HG03432 (cell line): ENCODE results near the gene UFD1.

Source experiments
- ATAC-seq: cut with Tn5 transposase; IDR thresholded peaks from one replicate; pipeline ENCODE4 v1.9.1; 2021; ENCODE audit warnings: mild to moderate bottlenecking, moderate library complexity; ENCODE audit not compliant: unreplicated experiment

UFD1 gene

DNA sequence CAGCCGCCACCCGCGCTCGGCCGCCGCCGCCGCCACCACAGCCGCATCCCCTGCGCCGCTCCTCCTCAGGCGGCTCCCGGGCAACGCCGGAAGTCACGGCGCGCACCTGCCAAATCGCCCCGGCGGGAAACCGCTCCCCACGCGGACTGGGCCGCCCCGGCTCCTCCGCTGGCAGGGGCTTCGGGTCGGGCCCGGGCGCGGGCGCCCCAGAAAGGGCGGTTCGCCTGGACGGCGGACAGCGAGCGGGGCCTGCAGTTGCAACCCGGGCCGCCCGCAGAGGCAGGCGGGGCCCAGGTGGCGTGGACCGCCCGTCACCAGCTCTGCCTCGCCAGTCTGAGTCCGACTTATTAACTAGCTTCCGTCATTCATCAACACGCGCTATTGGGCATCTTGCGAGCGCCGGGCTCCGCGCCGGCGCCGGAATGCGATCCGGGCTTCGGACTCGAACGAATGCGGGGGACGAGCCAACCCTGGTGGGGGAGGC lies 47.3 kb downstream of the UFD1 start, which contains the start of gene HIRA:
HIRA (minus strand) TSS at position 85 of the 484 bp plus-strand sequence. CDS start 257 bp downstream, outside the sequence.
- peak; percentile 65 for ATAC-seq

DNA sequence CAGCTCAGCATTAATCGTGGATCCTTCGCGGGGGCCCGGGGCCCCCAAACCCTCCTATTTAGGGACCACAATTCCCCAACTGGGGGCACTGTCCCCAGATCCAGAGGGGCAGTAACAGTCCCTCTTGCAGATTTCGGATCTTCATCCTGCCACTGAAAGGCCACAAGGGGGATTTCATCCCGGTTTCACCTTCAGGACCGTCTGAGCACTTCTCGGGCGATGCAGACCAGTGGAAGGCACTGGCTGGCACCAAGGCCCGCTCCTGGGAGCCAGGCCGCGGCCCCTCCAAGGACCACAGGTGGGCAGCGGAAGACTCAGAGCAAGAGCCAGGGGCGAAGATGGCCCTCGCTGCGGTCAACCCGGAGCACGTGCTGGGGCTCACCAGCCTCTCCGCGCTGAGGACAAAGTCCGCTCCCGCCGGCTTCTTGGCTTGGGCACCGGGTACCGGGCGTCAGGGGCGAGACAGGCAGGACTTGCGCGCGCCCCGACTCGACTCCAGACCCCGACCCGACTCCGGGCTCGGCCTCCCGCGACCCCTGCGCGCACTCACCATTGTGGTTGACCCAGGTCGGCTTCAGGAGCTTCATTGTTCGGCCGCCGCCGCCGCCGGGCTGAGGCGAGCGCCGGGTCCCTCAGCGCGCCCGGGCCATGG lies 48.0 kb downstream of the UFD1 start:
- peak; percentile 15 for ATAC-seq

DNA sequence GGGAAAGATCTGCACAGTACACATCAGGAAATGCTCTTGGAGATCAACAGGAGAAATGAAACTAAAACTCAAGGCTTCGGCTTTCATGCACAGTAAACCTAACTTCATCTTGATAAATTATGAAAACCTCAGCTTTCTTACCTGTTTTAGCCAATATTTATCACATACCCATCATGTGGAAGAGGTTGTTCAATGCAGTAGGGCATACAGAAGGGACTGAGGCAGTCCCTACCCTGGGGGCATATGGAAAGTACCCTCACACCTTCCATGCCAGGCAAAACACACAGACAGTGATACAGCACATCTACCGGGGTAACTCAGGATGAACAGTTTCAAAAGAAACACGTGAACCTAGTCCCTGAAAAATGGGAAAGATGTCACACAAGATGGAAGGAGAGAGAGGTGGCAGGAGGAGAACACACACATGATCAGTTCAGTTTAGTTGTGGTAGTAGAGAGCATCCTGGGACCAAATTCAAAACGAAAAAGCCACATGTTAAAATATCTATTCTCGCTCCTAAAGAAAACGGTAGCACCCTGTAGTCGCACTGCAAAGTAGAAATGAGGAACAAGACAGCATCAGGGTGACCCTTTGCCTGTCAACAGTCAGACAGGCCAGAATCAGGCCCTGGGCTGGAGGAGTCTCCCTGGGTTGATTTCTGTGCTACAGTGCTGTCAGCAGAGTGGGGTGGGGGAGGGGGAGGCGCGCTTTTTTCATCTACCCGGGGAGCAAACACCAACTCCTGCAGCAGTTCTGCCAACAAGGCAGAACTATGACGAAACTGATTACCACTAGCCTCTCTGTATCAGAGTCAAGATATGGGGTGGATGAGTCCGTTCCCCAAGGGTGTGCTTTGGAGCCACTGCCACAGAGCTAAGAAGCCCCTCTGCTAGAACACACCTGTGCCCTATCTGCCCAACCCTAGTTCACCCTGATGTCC lies 48.8 kb downstream of the UFD1 start:
- ATAC-seq, result no peak

DNA sequence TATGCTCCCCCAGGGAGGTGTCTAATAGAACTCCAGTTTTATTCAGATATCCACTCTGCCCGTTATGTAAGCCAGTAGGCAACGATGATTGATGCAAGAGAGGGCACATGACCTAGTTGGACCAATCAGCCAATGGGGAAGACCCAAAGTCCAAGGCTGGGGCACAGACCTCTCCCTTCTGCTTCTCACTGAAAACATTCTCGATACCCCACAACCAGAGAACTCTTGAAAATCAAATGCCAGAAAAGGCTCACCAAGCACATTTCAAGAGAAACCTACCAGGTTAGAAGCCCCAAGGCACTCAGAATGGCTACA lies 54.9 kb downstream of the UFD1 start:
- ATAC-seq, result no peak

DNA sequence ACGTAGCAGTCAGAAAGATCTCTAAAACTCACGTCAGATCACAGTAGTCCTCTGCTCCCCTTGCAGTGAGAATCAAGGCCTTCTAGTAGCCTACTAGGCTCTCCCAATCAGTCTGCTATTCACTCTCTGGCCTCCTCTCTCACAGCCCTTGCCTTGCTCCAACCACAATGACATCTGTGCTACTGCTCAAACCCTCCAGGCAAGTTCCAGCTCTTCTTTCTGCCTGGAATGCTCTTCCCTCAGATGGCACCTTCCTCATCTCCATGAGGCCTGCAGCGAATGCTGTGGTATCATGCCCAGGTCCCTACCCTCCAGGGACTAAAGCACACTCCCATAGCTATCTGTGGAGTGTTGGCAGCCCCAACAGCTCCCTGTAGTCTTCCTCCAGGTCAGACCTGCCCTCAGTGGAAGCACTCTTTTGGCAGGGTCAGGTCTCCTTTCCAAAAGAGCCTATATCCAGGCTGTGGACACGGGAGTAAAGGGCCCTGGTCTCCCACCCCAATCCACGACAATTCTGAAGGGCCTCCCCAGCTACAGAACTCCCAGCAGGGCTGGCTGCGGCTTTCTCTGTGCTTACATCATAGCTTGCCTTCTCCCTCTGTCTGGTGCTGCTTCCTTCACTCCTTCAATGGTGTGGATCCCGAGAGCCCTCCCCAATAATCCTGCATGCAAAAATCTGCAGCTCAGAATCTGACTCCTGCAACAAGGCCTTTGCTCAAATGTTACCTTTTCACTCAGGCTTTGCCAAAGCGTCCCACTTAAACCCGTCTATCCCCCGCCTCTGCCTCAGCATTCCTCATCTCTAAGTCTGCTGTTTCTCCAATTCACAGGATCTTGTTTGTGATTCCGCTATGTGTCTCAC lies 56.3 kb downstream of the UFD1 start:
- no peak for ATAC-seq

DNA sequence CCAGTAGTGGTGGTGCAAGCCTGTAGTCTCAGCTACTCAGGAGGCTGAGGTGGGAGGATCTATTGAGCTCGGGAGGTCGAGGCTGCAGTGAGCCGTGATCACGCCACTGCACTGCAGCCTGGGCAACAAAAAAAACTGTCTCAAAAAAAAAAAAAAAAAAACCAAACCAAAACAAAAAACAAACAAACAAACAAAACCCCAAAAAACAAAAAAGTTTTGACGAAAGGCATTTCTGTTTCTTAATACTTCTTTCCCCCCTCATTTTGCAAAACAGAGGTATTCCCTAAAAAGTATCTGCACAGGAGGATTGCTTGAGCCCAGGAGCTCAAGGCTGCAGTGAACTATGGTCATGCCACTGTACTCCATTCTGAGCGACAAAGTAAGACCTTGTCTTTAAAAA lies 58.7 kb downstream of the UFD1 start:
- no peak for ATAC-seq

DNA sequence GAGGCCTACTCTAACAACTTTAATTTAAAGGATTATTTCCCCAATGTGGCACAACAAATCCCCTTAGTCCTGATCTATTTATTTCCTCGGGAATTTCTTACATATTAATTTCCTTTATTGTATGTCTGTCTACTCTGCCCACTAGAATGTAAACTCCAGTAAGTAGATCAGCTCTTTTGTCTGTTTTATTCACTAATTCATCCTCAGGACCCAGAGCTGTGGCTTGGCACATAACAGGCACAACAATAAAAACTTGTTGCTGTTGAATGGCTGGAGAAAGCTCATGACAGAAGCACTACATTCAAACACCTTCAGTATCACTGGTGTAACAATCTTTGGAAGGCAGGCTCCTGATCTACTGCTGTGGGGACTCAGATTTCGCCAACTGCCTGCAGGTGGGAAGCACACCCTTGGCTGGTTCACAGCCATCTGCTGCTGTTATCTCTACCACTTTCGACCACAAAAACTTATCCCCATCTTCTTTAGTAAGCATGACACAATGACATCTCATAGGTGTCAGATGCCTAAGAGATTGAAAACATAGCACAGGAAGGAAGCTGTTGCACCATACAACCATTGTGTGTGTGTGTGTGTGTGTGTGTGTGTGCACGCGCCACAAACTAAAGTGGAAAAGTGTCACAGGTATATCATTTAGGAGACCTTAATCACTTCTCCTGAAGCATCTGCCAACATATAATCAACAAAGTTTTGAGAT lies 59.4 kb downstream of the UFD1 start:
- ATAC-seq, result peak; percentile 70

DNA sequence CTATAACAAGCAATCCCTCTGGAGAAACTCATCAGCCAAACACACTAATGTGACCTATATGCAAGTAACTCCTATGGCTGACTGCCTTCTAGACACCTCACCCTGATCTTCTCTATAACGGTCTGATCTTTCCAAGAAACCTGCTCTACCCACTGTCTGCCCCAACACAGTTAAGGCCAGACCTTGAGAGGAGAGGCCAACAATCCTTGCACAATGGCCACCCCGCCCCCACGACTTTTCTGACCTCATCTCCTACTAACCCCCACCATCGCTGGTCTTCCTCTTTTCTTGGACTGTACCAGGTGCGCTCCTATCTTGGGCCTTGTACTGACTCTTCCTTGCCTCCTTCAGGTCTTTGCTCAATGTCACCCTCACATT lies 59.9 kb downstream of the UFD1 start:
- peak; percentile 16 for ATAC-seq

DNA sequence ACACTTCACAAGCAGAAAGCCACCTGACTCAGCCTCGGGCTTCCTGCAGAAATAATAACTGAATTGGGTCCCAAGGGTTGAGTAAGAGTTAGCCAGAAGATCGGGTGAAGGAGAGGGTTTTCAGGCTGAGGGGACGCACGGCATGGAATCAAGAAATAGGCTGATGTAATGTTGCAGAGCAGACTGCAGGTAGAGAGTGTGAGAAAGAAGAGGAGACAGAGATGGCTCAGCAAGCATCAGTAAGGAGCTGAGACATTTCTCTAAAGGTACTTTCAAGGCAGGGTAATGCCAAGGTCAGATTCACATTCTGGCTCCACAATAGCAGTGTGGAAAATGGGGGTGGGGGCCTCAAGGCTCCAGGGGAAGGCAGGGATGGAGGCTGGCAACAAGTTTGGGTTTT lies 66.1 kb downstream of the UFD1 start:
- no peak for ATAC-seq

DNA sequence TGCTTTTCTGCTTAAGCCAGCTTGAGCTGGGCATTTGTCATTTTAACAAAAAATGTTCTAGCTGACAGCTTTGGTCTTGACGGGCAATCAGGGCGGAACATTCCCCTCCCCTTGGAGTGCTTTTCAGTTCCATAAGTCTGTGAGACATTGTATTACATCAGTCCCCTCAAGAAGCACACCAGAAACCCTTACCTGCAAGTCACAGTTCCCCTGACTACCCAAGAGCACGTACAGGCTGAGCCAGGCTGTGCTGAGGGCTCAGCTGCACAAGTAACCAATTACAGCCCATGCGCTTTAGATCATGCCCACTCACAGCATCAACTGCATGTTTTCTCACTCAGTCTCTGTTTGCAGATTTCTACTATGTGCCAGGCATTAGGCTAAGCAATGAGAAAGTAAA lies 66.5 kb downstream of the UFD1 start:
- no peak for ATAC-seq

DNA sequence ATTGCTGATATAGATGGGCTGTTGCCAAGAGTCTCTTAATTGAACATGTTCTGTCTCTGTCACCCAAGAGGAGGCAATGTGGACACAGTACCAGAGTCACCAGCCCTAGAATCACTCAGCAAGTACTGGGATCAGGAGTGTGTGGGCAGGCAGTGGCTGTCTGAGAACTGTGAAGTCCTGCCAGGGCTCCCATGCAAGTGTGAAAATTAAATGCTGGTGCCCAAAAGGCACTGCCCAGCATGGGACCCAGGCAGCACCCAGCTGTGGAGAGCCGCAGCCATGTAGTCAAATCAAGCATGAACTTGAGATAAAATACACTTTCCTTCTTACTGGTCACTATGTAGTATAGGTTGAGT lies 67.3 kb downstream of the UFD1 start:
- no peak for ATAC-seq

DNA sequence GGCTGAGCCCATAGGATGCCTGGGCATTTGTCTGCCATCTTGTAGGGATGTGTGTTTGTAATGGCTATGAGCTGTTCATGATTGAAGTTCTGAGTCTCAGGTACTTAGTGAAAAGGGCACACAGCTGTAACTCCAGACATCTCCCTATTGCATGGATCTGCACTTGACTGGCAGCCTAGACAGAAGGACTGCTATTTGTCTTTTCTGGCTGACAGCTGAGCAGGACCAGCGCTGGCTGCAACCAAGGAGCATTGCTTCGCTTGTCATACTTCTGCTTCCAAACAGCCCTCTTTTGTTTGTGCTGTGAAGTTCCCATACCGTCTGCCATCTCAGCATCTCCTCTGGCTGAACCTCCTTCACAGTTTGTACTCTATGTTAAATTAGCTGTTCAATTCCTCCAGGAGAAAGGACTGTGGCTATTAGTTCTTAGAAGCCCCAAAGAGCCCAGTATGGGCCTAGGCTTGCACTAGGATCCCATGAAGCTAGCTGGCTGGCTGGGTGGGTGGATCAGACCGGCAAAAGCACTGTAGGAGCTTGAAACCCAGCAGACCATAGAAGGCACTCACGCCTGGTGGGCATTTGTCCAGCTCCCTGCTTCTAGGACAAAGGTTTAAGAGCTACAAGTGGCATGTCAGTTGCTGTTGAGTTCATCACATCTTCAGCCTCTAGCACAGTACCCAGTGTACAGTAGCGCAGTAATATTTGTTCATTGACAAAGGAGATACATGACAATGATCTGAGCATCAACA lies 67.9 kb downstream of the UFD1 start:
- ATAC-seq, result no peak

DNA sequence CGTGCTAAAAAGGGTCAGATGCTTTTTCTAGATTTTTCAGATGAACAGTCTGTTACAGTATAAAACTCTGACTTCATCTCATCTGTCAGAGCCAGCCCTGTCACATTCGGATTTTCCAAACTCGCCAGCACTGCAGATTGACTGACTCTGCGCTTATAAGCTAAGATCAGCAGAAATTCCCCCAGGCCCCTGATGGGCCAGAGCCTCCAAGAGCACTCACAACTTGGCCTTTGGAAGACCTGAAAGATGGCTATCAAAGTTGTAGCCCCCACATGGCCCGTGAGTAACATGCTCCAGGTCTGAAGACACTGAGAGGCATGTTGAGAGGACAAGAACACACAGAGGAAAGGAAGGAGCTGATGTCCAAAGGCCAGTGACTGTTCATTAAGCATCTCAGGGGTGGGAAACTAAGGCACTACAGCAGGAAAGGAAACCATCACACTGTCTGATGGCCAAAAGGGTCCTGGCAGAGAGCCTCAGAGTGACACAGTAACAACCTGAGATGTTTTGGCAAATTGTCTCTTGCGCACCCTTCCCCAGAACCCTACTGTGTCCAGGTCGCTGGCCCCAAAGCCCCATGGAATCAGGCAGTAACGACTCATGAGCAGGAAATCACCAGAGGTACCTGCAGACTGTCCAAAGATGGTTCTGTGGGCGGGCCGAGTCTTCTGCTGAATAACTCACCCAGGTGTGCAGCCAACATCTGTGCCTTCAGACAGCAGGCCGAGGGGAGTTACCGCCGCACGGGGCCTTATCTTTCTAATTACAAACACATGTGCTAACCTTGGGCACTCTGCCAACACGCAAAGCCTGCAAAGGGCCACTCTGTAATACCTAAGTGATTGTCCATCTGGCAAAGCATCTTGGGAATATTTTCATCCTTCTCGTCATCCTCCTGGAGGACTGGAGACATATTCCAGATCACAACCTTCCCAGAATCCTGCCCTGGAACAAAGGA lies 71.1 kb downstream of the UFD1 start:
- no peak for ATAC-seq

DNA sequence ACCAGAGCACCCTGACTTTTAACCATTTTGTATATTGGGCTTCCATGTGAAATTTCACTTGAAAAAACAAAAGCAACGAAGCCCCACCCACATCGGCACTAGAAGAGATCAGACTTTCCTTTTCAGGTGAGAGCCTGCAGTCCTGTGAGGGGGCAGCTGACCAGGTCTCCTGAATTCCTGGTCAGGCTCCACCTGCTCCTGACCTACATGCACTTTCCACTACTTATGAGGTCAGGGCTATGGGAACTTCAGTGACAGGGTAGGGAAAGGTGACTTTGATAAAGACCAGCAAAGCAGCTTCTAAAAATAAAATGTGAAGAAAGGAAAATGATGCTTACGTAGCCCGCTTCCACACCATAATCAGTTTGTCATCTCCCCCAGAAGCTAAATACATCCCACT lies 72.1 kb downstream of the UFD1 start:
- no peak for ATAC-seq

DNA sequence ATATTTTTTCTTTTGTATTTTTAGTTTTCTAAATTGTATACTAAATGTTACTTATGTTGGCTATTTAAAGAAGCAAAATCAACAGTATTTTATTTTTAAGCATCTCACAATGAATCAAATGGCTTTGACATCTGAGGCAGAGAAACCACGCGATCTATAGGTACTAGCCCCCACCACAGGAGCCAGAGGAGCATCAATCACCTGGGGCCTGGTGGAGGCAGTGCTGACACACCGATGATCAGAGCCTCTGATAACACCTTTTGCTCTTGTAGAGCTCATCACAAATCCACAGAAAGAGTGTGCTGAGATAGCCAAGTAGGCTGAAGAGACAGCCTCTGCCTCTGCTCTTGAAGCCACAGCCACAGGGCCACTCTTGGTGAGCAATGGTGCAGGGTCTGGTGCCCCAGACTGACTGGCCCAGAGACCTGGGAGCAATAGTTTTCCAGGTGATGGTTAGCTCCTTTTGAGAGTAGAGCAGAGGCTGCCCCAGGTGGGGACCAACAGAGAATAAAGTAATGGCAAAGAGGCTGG lies 72.6 kb downstream of the UFD1 start:
- ATAC-seq, result no peak

DNA sequence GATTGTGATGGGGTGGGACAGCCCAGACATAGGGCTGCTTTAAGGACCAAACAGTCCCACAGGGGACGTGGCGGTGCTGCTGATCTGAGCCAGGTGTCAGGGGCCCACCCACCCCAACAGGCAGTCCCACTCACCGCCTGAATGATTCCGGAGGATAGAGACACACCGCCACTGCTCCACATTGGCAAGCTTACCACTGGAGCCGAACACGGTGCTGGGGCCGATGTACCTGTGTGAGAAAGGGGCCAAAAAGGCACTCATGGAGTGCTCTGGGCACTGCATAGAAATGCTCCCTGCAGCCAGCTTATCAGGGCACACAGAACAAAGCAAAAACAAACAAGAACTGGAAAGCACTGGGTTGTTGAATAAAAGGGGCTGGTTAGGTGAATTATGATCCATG lies 73.3 kb downstream of the UFD1 start:
- ATAC-seq, result no peak

DNA sequence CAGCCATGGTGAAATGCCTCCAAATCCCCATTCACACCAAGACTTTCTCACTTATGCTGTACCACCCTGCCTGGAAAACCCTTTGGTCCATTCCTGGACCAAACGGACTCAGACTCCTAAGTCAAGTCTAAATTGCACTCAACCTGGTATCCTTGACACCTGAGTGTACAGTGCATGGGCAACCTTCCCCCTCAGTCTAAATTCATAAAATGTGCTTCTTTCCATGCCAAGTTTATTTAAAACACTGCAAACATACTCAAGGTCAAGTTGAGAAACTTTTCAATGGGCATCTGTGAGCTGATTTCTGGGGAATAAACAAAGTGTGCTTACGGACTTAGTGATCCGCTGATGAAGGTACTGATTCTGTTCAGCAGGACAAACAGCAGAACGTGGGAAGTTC lies 73.9 kb downstream of the UFD1 start:
- ATAC-seq, result no peak

DNA sequence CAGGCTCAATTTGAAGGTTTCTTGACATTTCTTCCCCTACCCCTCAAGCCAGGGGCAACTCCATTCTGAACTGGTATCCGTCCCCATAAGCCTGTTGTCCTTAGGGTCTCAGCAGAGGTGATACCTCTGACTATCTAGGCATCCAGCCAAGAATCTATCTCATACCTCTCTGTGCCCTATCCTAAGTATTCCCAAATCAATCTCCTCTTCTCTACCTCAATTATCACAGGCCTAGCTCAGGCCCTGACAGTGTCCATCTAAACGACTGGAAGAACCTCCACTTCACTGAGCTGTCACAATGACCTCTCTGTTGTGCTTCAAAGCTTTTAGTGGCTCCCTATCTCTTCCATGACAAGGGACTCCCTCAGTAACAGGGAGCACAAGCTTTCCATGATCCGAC lies 74.3 kb downstream of the UFD1 start:
- no peak for ATAC-seq
